ENCODE data around the gene GGA1. TPM values are rescaled to one million over a fixed set of nuclear protein-coding genes. Genes with fewer than 3 reads are reported as not detected.

GGA1 gene
- total and polyA plus RNA-seq, 9 of the 15 experiments (the other 6 are each of a cell fraction or from before 2014, with no cell fraction given) = 1.5 to 69.5 (median 31.6) TPM

DNA sequence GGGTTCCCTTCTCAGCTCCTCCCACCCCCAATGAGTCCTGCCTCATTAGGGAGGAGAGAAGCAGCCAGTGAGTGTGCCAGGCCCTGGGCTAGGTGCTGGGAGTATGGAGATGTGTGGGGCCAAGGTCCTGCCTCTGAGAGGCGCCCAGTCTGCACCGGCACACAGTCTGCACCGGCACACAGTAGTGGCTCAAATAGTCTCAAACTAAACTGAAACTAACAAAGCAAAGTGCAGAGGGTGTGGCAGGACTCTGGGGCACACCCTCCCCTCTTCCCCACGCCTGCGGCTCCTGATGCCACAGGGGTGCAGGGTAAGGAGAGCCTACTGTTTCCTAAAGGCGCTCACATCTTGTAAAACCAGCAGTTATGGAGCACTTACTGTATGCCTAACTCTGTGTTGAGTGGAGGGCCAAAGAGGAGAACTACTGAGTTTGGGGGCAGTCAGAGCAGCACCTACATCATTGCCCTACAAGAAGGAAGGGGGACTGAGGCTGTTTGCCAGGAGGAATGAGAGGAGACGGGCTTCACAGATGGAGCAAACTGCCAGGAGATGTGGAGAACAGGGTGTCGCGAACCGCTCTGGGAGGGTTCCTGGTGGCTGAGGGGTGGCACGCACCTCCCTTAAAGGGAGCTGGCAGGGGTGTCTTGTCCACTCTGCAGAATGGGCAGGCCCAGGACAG is 29.9 kb downstream of the GGA1 start:
- intact Hi-C loops (cut with micrococcal nuclease) = no loop called here
- H3K9ac ChIP-seq (ENCODE audit: insufficient read depth in 1 of 2, low read depth in 2 of 2, low read length in 2 of 2) = peak overlapping the region in 1 of 2 experiments; percentile 92; a peak in 3 of 4 replicates
- CTCF ChIA-PET (ENCODE audit: low intra/inter-chr PET ratio) = no interaction called here
- H3K9me1 ChIP-seq (ENCODE audit: control insufficient read depth, insufficient read depth, low read length) = no peaks in the 10 kb centered on the region
- H3K4me3 ChIP-seq = no peak overlapping the region; the same call in 1 of the 2 replicates
- H3K4me2 ChIP-seq (ENCODE audit: insufficient read depth, low read length) = peak overlapping the region; percentile 55; the same call in 1 of the 2 replicates
- POLR2A ChIA-PET = interaction anchor here (0.6 to 2.5 kb wide), 8 partner anchors 11 to 1399 kb away, joined by 3 to 12 read pairs (median 3); partner anchors contain the start of gene APOL2
- in situ Hi-C loops (cut with MboI) = no loop called here
- peaks cover 22% of the 10 kb centered on the region; the same call in 2 of the 3 replicates for H3K36me3 ChIP-seq (ENCODE audit: control insufficient read depth, insufficient read depth, low read length)
- DNase-seq (ENCODE audit: extremely low read depth in 1 of 4, low spot score in 3 of 4) (no peak), FAIRE-seq (no peak), ATAC-seq (no peak)
- H3K27ac ChIP-seq (ENCODE audit: extremely low read depth, low read depth, low read length) = no peak overlapping the region
- peaks cover 11% of the 10 kb centered on the region for H3K79me2 ChIP-seq (ENCODE audit: control insufficient read depth, insufficient read depth, low read length)
- peaks cover 32 to 84% of the 10 kb centered on the region in 2 experiments for H3K4me1 ChIP-seq (replicated peaks in 1 of 2; ENCODE audit: control insufficient read depth in 2 of 2, insufficient read depth in 2 of 2, low read length in 2 of 2)
- H3K9me3 ChIP-seq (replicated peaks; ENCODE audit: control insufficient read depth, insufficient read depth, low read depth, low read length) = no peaks in the 10 kb centered on the region
- no TSS peak for BruUV-seq (replicated peaks)
- WGBS (ENCODE audit: insufficient coverage, low coverage, missing lambda C conversion rate) = 75% methylated on average over 9 of the region's 11 CpGs
- no peak overlapping the region for H2AFZ ChIP-seq (ENCODE audit: low read depth, low read length)
- peak; percentile 52; the same call in 1 of the 2 replicates for TF ChIP-seq ZKSCAN8 (CRISPR knock-in tag; IDR thresholded peaks at IDR 0.05)
- TF ChIP-seq TFAP4 (CRISPR knock-in tag; IDR thresholded peaks at IDR 0.05; ENCODE audit: borderline replicate concordance) = 0 out of 2 replicates have a peak, but pooled peaks have one; percentile 27
- TF ChIP-seq NR2F6 (CRISPR knock-in tag; IDR thresholded peaks at IDR 0.05) = no peak
- H3K27me3 ChIP-seq (ENCODE audit: control insufficient read depth in 2 of 2, insufficient read depth in 2 of 2, low read length in 2 of 2) = no peaks in the 10 kb centered on the region
- H4K20me1 ChIP-seq (replicated peaks; ENCODE audit: control insufficient read depth, insufficient read depth, low read length) = no peaks in the 10 kb centered on the region

Data from K562 (cell line).